H1 (cell line): ENCODE results near the gene ARID3B.

Experiments
- RAD21 ChIP-seq, 2 experiments: IDR thresholded peaks in 1 of 2; conservative IDR thresholded peaks in 1 of 2; 2 replicates each; pipeline ENCODE4 v1.6.1; 2011; ENCODE audit warnings: low read depth in 2 of 2, low read length in 2 of 2, improper control_type of control experiment in 1 of 2, inconsistent platforms in 1 of 2, mild to moderate bottlenecking in 1 of 2, moderate library complexity in 1 of 2
- RXRA ChIP-seq: IDR thresholded peaks from 2 replicates; pipeline ENCODE4 v1.6.1; 2011; ENCODE audit warnings: low read depth, mild to moderate bottlenecking, low read length, moderate library complexity; ENCODE audit not compliant: insufficient read depth

- no peak for TF ChIP-seq RXRA
- no peak for TF ChIP-seq RAD21 (IDR thresholded peaks at IDR 0.05 in 1 of 2, conservative IDR thresholded peaks at IDR 0.05 in 1 of 2; ENCODE audit: low read depth in 2 of 2, low read length in 2 of 2)
These were observed 30.2 kb downstream of the ARID3B start for GRCh38 chr15:74571191-74571590.
